Erythroblast (primary cell): ENCODE data around the gene USP31.

Source experiments
- GATA1 ChIP-seq: IDR thresholded peaks from 2 replicates; pipeline ENCODE4 v1.6.1; 2011; ENCODE audit warnings: low read depth, mild to moderate bottlenecking, control low read depth, low read length, moderate library complexity
- POLR2A ChIP-seq: IDR thresholded peaks from 2 replicates; pipeline ENCODE4 v1.6.1; 2011; ENCODE audit warnings: mild to moderate bottlenecking, low read length

GRCh38 chr16:23145186-23145585 lies 4.1 kb downstream of the USP31 start:
- TF ChIP-seq POLR2A, result no peak
- no peak for TF ChIP-seq GATA1
